Lower leg skin (tissue), 4 donors: Measurements from ENCODE around the gene COX6A2. TPM values are rescaled to one million over a fixed set of nuclear protein-coding genes. Genes with fewer than 3 reads are reported as not detected.
A peak's percentile ranks its signal among the peaks of the same experiment; 100 is the strongest.

Experiments
- DNase-seq, 2 donors: peaks; one replicate each; pipeline ENCODE4 v3.0.0-alpha.2; 2019; ENCODE audit warnings: low spot score in 2 of 2
- H3K4me3 ChIP-seq: fragments of 200-600 bp; sonication (generic); 2 replicates; pipeline ENCODE4 v1.5.1; 2017; ENCODE audit warnings: mild to moderate bottlenecking, low read depth; ENCODE audit not compliant: poor library complexity, severe bottlenecking
- CTCF ChIP-seq, 3 donors: fragments of 450-650 bp; IDR thresholded peaks; one replicate each; pipeline ENCODE4 v1.5.1; 2016; ENCODE audit warnings: antibody characterized with exemption in 3 of 3, mild to moderate bottlenecking in 3 of 3, moderate library complexity in 2 of 3
- POLR2A ChIP-seq, 2 donors: fragments of 450-650 bp; IDR thresholded peaks; one replicate each; pipeline ENCODE4 v1.6.1; 2016 to 2017; ENCODE audit warnings: antibody characterized with exemption in 2 of 2, mild to moderate bottlenecking in 1 of 2, moderate library complexity in 1 of 2
- WGBS, 2 donors: methylation state at CpG; one replicate each; pipeline ENCODE4 v1.1.5; 2018; 5-methylcytosine and 5-hydroxymethylcytosine counted together
- intact Hi-C: fragments of 100-400 bp; cut with DNase I; formaldehyde crosslinking; loops from one replicate; pipeline ENCODE4 v1.15.0; 2023; ENCODE audit warnings: low total_unique reads
- total RNA-seq, 4 donors: library from RNA; depleted of rRNA; stranded (reverse); fragments of >200 nt; gene quantifications; one replicate each; pipeline ENCODE4 v1.1.0, GENCODE V29; 2016

The COX6A2 gene
- total RNA-seq, 4 donors from 2014 or later, result not detected

DNA sequence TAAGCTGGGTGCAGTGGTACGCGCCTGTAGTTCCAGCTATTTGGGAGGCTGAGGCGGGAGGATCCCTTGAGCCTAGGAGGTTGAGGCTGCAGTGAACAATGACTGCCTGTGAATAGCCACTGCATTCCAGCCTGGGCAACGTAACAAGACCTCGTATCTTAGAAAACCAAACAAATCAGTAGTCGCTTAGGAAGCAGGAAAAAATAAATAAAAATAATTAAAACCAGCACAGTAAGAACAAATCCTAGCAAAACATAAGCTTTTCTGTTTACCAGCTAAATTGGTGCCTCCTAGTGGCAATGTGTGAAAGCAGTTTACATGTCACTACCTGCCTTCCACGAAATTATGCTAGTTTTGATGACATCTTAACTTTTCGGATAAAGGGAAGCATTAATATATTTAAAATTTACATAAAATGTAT, 32.4 kb upstream of the COX6A2 start:
- H3K4me3 ChIP-seq, result no peak overlapping the region
- TF ChIP-seq CTCF (IDR thresholded peaks at IDR 0.05) (no peak), POLR2A (IDR thresholded peaks at IDR 0.05) (no peak)
- no peak for DNase-seq
- intact Hi-C loops, result no loop called here
- WGBS, 2 donors, result 34 to 35% methylated on average over 8 of the region's 8 CpGs

- intact Hi-C loops, result no loop called here
- DNase-seq, result peak; percentile 100
- TF ChIP-seq CTCF (IDR thresholded peaks at IDR 0.05) (no peak), POLR2A (IDR thresholded peaks at IDR 0.05) (no peak)
- peak overlapping the region; percentile 77 for H3K4me3 ChIP-seq
- WGBS, 2 donors, result 2 to 3% methylated on average over 34 to 60 of the region's 61 CpGs
Measured at GRCh38 chr16:31459687-31460581, 31.8 kb upstream of the COX6A2 start.

GRCh38 chr16:31458844-31459686, 30.9 kb upstream of the COX6A2 start, which contains the start of gene ARMC5:
Gene ARMC5, plus strand, starts transcription at chr16:31459501. Its CDS starts 24 bp downstream, at chr16:31459525.
- H3K4me3 ChIP-seq, result peak within 1 kb of the TSS; percentile 77
- DNase-seq, result peak; percentile 97 to 99
- 0 to 1% methylated on average over 34 to 63 of the region's 91 CpGs for WGBS, 2 donors
- intact Hi-C loops, result no loop called here
- TF ChIP-seq POLR2A (IDR thresholded peaks at IDR 0.05) (peak in 1 of 2 donors; percentile 44), CTCF (IDR thresholded peaks at IDR 0.05) (peak in 1 of 3 donors; percentile 6)

DNA sequence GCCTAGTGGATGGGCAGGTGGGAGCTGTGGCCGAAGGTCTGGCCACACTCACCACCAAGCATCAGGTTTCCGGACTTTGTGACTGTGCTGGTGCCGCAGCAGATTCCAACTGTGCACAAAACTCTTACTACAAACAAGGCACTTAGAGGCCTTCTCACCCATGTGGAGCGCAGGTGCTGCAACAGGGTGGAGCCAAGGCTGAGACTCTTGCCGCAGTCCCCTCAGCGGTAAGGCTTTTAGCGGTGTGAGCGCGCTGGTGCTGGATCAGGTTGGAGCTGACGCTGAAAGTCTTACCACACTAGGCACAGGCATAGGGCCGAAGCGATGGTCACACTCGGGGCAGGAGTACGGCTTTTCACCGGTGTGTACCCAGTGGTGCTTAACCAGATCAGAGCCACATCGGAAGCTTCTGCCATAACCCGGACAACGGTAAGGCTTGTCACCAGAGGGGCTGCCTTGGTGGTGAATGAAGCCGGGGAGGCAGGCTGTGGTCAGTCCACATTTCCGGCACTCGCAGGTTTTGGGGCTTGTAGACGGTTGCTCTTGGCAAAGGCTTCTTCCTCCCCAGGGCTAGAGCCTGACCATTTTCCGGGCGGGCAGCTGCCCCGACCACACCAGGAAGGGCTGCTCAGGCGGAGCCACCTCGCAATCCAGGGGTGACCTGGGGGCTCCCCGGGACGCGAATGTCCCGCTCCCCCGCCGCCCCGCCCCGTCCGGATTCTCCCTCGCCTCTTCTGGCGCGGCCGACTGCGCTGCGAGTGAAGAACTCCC, 30.1 kb upstream of the COX6A2 start:
- H3K4me3 ChIP-seq, result peak overlapping the region; percentile 77
- 0 to 2% methylated on average over 27 to 35 of the region's 42 CpGs for WGBS, 2 donors
- TF ChIP-seq CTCF (IDR thresholded peaks at IDR 0.05) (no peak), POLR2A (IDR thresholded peaks at IDR 0.05) (no peak)
- peak in 1 of 2 donors; percentile 92 for DNase-seq
- intact Hi-C loops, result no loop called here

DNA sequence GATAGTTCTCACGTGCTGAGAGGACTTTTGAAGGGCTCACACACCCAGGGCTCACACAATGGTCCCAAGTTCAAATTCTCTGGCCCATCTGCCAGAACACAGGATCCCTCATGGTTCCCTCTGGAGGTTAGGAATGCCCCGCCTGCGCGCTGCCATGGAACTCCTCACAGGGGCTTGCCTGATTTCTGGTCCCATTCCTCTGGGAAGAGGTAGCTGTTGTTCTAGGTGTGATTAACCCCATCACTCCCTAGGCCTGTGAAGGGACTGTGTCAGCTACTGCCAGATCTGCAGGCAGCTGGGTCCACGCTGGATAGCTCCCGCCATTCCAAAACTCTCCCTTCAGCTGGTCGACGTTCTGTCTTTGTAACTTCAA, 28.8 kb upstream of the COX6A2 start:
- WGBS, 2 donors, result 71 to 74% methylated on average over 8 of the region's 8 CpGs
- no peak overlapping the region for H3K4me3 ChIP-seq
- TF ChIP-seq CTCF (IDR thresholded peaks at IDR 0.05), result no peak
- no peak for TF ChIP-seq POLR2A (IDR thresholded peaks at IDR 0.05)
- intact Hi-C loops, result no loop called here
- DNase-seq, result no peak
